HG02623 (cell line): ENCODE measurements around the gene UBXN10.

Experiments
- ATAC-seq: cut with Tn5 transposase; IDR thresholded peaks from one replicate; pipeline ENCODE4 v1.9.1; 2021; ENCODE audit warnings: moderate library complexity; ENCODE audit not compliant: unreplicated experiment

The UBXN10 gene

GRCh38 chr1:20182415-20182814 lies 3.5 kb upstream of the UBXN10 start:
- ATAC-seq: no peak

GRCh38 chr1:20183035-20183434 lies 2.9 kb upstream of the UBXN10 start:
- ATAC-seq: no peak

- ATAC-seq: no peak
Observed at GRCh38 chr1:20183616-20184271, 2.2 kb upstream of the UBXN10 start.

DNA sequence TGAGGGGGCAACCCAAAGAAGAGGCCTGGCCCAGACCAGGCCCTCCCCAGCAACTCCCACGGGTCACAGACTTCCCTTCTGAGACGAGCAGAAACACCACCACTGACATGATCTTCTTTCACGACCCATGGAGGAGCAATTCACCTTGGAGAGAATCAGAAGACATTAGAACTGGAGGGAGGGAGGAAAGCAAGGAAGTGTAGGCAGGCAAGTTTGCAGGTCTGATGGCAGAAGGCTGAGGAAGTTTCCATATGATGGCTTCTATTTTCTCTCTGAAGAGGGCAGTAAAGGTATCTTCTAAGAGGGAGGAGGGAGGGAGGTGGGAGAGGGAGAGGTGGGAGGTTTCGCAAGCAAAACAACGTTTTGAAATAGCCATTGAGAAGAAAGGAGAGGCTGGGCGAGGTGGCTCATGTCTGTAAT lies 1.4 kb upstream of the UBXN10 start:
- no peak for ATAC-seq

- no peak for ATAC-seq
Observed at GRCh38 chr1:20184997-20185833, 681 bp upstream of the UBXN10 start.

GRCh38 chr1:20187103-20187812 lies 1.4 kb downstream of the UBXN10 start:
- no peak for ATAC-seq

DNA sequence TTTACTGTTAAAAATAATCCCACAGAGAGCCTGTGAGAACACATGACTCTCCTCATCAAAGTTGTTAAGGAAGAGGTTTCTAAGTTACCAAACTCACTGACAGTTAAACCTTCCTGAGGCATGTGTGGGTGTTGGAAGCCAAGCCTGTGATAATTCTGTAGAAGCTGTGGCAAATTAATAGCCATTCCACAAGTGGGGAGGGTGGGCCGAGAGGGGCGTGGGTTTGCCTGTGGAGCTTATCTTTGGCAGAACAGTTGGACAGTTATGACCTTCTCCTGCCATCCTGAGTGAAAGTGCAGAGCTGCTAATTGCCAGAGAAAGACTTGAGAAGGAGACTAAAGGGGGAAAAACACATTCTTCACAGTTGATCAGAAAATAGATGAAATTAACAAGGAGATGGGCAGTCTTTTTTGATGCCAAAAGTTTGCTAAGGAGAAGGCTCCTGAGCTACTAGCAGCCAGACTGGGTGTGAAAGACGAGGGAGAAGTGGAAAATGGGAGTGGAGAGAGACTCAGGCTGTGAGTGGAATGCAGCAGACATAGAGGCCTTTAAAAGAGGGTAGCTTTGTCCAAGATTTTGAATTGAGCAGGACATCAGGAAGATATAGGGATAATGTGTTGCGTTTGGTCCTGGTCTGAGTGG lies 2.0 kb downstream of the UBXN10 start:
- ATAC-seq: no peak

DNA sequence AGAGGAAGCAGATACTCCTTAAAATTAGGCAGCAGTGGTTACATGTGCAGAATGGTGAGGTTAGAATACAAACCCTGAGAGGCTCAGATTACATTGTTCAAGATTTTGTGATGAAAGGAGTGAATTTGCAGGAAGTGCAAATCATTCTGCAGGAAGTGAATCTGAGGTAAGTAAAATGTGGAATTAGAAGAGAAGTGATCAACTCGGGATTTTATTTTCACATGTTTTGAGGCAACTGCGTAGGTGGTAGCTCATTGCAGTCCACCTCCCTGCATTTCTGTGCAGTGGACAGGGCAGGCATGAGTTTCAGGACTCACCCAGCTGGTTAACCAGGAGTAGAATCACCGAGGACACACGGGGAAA lies 2.5 kb downstream of the UBXN10 start:
- ATAC-seq: no peak

DNA sequence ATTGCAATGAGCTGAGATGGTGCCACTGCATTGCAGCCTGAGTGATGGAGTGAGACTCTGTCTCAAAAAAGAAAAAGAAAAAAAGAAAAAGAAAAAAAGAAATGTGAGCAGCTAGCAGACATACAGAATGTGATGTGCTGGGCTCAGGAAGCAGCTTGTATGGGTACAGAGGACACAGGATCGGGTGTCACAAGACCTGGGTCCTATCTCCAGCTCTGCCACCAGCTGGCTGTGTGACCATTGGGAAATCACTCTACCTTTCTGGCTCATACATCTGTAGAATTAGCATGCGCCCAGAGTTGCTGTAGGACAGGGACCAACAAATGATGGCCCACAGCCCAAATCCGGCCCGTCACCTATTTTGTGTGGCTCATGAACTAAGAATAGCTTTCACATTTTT lies 3.8 kb downstream of the UBXN10 start:
- ATAC-seq: no peak

GRCh38 chr1:20190256-20191160 lies 4.6 kb downstream of the UBXN10 start:
- ATAC-seq: no peak

GRCh38 chr1:20191266-20191825 lies 5.5 kb downstream of the UBXN10 start:
- no peak for ATAC-seq

GRCh38 chr1:20192364-20192763 lies 6.5 kb downstream of the UBXN10 start:
- no peak for ATAC-seq

GRCh38 chr1:20192871-20193411 lies 7.0 kb downstream of the UBXN10 start:
- no peak for ATAC-seq

DNA sequence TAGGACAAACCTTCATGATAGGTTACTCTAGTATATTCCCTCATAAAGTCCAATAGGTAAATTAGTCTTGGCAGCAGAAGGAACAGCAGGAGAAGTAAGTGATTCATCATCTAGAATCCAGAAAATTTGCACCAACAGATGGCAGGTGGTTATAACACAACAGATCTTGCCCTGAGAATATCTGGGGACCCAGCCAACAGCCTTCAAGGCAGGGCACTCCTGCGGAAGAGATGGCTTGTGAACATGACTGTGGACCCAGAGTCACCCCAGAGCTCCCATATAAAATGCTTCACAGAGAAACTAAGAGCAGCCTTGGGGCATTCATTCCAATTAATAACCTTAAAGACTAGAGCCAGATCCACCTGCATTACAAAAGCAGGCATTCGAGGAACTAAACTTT lies 8.3 kb downstream of the UBXN10 start:
- no peak for ATAC-seq

DNA sequence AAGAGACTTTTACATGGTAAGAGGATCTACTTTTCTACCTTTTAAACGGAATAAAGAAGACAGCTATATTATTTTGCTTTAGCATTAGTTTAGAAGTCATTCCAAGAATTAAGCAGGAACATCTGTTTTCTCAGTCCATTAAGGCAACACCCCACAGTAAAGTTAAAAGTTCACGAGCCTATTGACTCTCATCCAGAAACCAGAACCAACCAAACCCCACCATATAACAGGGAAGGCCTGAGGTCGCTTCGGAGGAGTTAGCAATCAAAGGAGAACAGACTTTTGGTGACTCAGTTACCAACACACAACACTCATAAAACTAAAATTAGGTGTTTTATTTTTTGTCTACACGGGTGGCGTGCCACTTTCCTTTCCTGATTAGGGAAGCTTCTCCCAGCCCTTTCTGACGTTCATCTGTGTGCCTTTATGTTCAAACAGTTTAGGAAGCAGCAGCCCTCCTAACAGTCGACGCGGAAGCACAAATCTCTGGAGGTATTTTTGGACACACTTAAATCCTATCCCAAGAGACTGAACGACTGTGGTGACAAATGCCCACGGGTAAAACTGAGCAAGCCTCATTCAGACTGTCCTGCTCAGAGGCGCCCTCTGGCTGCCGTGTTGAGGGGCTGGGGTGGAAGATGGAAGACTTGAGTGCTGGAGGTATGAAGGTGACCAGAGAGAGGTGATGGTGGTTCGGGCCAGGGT lies 9.0 kb downstream of the UBXN10 start:
- ATAC-seq: no peak

DNA sequence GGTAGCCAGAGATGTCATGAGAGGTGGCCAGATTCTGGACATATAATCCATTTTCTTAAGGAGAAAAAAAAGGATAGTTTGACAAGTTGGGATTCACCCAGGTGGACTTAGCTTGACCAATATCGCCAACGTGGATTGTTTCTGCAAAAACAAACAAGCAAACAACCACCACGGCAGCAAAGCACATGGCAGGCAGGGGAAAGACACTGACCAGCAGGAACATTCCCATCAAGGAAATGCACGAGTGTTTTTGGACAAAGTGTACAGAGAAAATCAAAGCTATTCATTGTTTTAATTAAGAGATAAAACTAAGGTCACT lies 9.5 kb downstream of the UBXN10 start:
- no peak for ATAC-seq

DNA sequence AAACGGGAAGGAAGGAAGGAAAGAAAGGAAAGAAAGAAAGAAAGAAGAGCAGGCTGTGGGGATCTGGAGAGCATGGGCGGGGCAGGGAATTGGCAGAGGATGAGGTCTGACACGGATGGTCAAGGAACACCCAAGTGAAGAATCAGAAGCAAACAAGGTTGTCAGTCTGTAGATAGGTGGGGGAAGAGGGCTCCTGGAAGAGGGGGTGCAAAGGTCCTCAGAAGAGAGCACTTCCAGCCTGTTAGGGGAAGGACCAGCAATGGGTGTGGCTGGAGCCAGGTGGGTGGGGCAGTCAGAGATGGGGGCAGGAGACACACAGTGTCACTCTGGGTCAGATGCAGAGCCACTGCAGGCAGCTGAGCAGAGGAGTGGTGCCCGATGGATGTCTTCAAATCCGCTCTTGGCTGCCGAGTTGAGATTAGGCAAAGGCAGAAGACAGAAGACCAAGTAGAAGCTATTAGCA lies 11.5 kb downstream of the UBXN10 start:
- ATAC-seq: no peak

GRCh38 chr1:20198296-20198695 lies 12.4 kb downstream of the UBXN10 start:
- no peak for ATAC-seq

- no peak for ATAC-seq
Observed at GRCh38 chr1:20198918-20199317, 13.0 kb downstream of the UBXN10 start.
